Neural cell (in vitro differentiated cells): ENCODE data around the gene STMP1. TPM values are rescaled to one million over a fixed set of nuclear protein-coding genes. Genes with fewer than 3 reads are reported as not detected.

Experiments used
- H2AFZ ChIP-seq: fragments of 200-600, 300-800 bp; sonication (generic), shearing (Covaris generic); 2 replicates; pipeline ENCODE4 v1.6.0; 2014; ENCODE audit warnings: low read depth, mild to moderate bottlenecking, antibody characterized with exemption, low read length, moderate library complexity
- H3F3A ChIP-seq: fragments of 200-600 bp; shearing (Covaris generic); 2 replicates; pipeline ENCODE4 v1.6.1; 2016; ENCODE audit warnings: mild to moderate bottlenecking, moderate library complexity, mixed read lengths, antibody characterized with exemption, low read length; ENCODE audit not compliant: insufficient read depth, poor library complexity, severe bottlenecking
- H3K27ac ChIP-seq: fragments of 200-600, 300-800 bp; sonication (generic), shearing (Covaris generic); 2 replicates; pipeline ENCODE4 v1.5.1; 2014; ENCODE audit warnings: mild to moderate bottlenecking, low read length, moderate library complexity
- H3K27me3 ChIP-seq: fragments of 300-800, 200-600 bp; sonication (generic), shearing (Covaris generic); 2 replicates; pipeline ENCODE4 v1.6.0; 2014; ENCODE audit warnings: mild to moderate bottlenecking, low read depth, low read length, moderate library complexity; ENCODE audit not compliant: insufficient read depth
- H3K36me3 ChIP-seq: fragments of 300-800, 200-600 bp; sonication (generic), shearing (Covaris generic); 2 replicates; pipeline ENCODE4 v1.5.1; 2014; ENCODE audit warnings: mild to moderate bottlenecking, antibody characterized with exemption, low read length, moderate library complexity; ENCODE audit not compliant: insufficient read depth
- H3K4me2 ChIP-seq: fragments of 300-800, 200-600 bp; sonication (generic), shearing (Covaris generic); 2 replicates; pipeline ENCODE4 v1.6.0; 2014; ENCODE audit warnings: mild to moderate bottlenecking, low read length
- H3K4me3 ChIP-seq: fragments of 300-800, 200-600 bp; sonication (generic), shearing (Covaris generic); 2 replicates; pipeline ENCODE4 v1.5.1; 2014; ENCODE audit warnings: mild to moderate bottlenecking, low read length, moderate library complexity
- H3K79me2 ChIP-seq: fragments of 200-600 bp; shearing (Covaris generic); replicated peaks from 2 replicates; pipeline ENCODE4 v1.6.0; 2014; ENCODE audit warnings: mild to moderate bottlenecking, low read length, moderate library complexity; ENCODE audit not compliant: insufficient read depth
- H3K9ac ChIP-seq: fragments of 300-800, 200-600 bp; sonication (generic), shearing (Covaris generic); 2 replicates; pipeline ENCODE4 v1.6.1; 2016; ENCODE audit warnings: mild to moderate bottlenecking, low read length, mixed read lengths
- H3K9me2 ChIP-seq: fragments of 200-600 bp; shearing (Covaris generic); 2 replicates; pipeline ENCODE4 v1.6.1; 2016; ENCODE audit warnings: mild to moderate bottlenecking, low read length, mixed read lengths; ENCODE audit not compliant: insufficient read depth
- H3K9me3 ChIP-seq: fragments of 200-600, 300-800 bp; sonication (generic), shearing (Covaris generic); 2 replicates; pipeline ENCODE4 v1.6.1; 2016; ENCODE audit warnings: mild to moderate bottlenecking, mixed run types, low read length, moderate library complexity, mixed read lengths
- H4K20me1 ChIP-seq: fragments of 200-600 bp; shearing (Covaris generic); 2 replicates; pipeline ENCODE4 v1.6.1; 2016; ENCODE audit warnings: mild to moderate bottlenecking, mixed run types; ENCODE audit not compliant: insufficient read depth
- CTCF ChIP-seq: fragments of 450-650 bp; IDR thresholded peaks from 2 replicates; pipeline ENCODE4 v1.5.1; 2014; ENCODE audit warnings: antibody characterized with exemption, mild to moderate bottlenecking, moderate library complexity; ENCODE audit not compliant: poor library complexity, severe bottlenecking
- EP300 ChIP-seq: fragments of 450-650 bp; conservative IDR thresholded peaks from 2 replicates; pipeline ENCODE4 v1.6.1; 2014; ENCODE audit warnings: antibody characterized with exemption, mild to moderate bottlenecking, moderate library complexity; ENCODE audit not compliant: poor library complexity, severe bottlenecking
- EZH2 ChIP-seq: fragments of 200-600, 300-800 bp; shearing (Covaris generic), sonication (generic); IDR thresholded peaks from 2 replicates; pipeline ENCODE4 v1.6.1; 2014; ENCODE audit warnings: antibody characterized with exemption, low read length, borderline replicate concordance, mild to moderate bottlenecking; ENCODE audit not compliant: insufficient read depth, poor library complexity, severe bottlenecking
- MXI1 ChIP-seq: fragments of 450-650 bp; conservative IDR thresholded peaks from 2 replicates; pipeline ENCODE4 v1.6.1; 2014; ENCODE audit warnings: antibody characterized with exemption, mild to moderate bottlenecking; ENCODE audit not compliant: poor library complexity, severe bottlenecking
- POLR2AphosphoS5 ChIP-seq: IDR thresholded peaks from 2 replicates; pipeline ENCODE4 v1.6.1; 2012
- RAD21 ChIP-seq: fragments of 450-650 bp; conservative IDR thresholded peaks from 2 replicates; pipeline ENCODE4 v1.6.1; 2014; ENCODE audit warnings: antibody characterized with exemption, mild to moderate bottlenecking, moderate library complexity
- REST ChIP-seq: IDR thresholded peaks from 2 replicates; pipeline ENCODE4 v1.6.1; 2012; ENCODE audit warnings: borderline replicate concordance
- SMC3 ChIP-seq: fragments of 450-650 bp; conservative IDR thresholded peaks from 2 replicates; pipeline ENCODE4 v1.6.1; 2014; ENCODE audit warnings: antibody characterized with exemption, mild to moderate bottlenecking, moderate library complexity; ENCODE audit not compliant: poor library complexity
- TAF1 ChIP-seq: IDR thresholded peaks from 2 replicates; pipeline ENCODE4 v1.6.1; 2012; ENCODE audit warnings: low read depth
- polyA plus RNA-seq: library from polyadenylated mRNA; depleted of rRNA; stranded (reverse); fragments of >200 nt; gene quantifications from 2 replicates; pipeline ENCODE4 v1.2.3, GENCODE V29; 2014

The STMP1 gene
- polyA plus RNA-seq, 1 donor from 2014 or later = 81.6 TPM

- H3K9me2 ChIP-seq = no peaks in the 10 kb centered on the region
- no peak for TF ChIP-seq EZH2
- H3K4me2 ChIP-seq = no peak overlapping the region
- H4K20me1 ChIP-seq = no peaks in the 10 kb centered on the region
- H3K79me2 ChIP-seq = no peaks in the 10 kb centered on the region
- H3K27me3 ChIP-seq = no peaks in the 10 kb centered on the region
- no peaks in the 10 kb centered on the region for H3K36me3 ChIP-seq
- H3K9ac ChIP-seq = no peak overlapping the region
- H3K4me3 ChIP-seq = no peak overlapping the region
- no peak overlapping the region for H3K27ac ChIP-seq
- H3F3A ChIP-seq = no peaks in the 10 kb centered on the region
- no peaks in the 10 kb centered on the region for H3K9me3 ChIP-seq
- no peak overlapping the region for H2AFZ ChIP-seq
Measured at GRCh38 chr7:135650831-135651573, 11.3 kb upstream of the STMP1 start.

GRCh38 chr7:135653340-135654080 is 8.8 kb upstream of the STMP1 start:
- Histone ChIP-seq H3K27ac (no peak overlapping the region), H3K9me2 (no peaks in the 10 kb centered on the region), H3K36me3 (no peaks in the 10 kb centered on the region), H3F3A (no peaks in the 10 kb centered on the region), H3K79me2 (no peaks in the 10 kb centered on the region), H3K9me3 (no peaks in the 10 kb centered on the region), H3K27me3 (no peaks in the 10 kb centered on the region), H3K4me3 (no peak overlapping the region), H3K9ac (no peak overlapping the region), H2AFZ (no peak overlapping the region), H4K20me1 (no peaks in the 10 kb centered on the region), H3K4me2 (no peak overlapping the region)
- no peak for TF ChIP-seq POLR2AphosphoS5
- TF ChIP-seq EZH2 = no peak
- TF ChIP-seq MXI1 = no peak
- no peak for TF ChIP-seq RAD21
- TF ChIP-seq CTCF = no peak
- no peak for TF ChIP-seq REST
- TF ChIP-seq EP300 = no peak
- TF ChIP-seq SMC3 = no peak
- TF ChIP-seq TAF1 = no peak
